Natural killer cell (primary cell): ENCODE data around the gene RETNLB. TPM values are rescaled to one million over a fixed set of nuclear protein-coding genes. Genes with fewer than 3 reads are reported as not detected.

ENCODE experiments used
- ATAC-seq, 3 donors: fragments of 150-1000 bp in 2 of 3; fragments of 200-7000 bp in 1 of 3; cut with Tn5 transposase; 1 replicate in 1 of 3; 2 replicates in 2 of 3; pipeline ENCODE4 v1.10.0; 2021; ENCODE audit warnings: mild to moderate bottlenecking in 2 of 3, moderate library complexity in 2 of 3
- DNase-seq, 2 donors: peaks; one replicate each; pipeline versions ENCODE4 v3.0.0 to v3.0.0-alpha.2; 2013 to 2021; ENCODE audit warnings: mixed read lengths in 1 of 2
- H3K27ac ChIP-seq: one replicate; pipeline ENCODE4 v1.5.1; 2013; ENCODE audit warnings: mild to moderate bottlenecking, low read length
- H3K27me3 ChIP-seq: one replicate; pipeline ENCODE4 v1.6.1; 2013; ENCODE audit warnings: low read length; ENCODE audit not compliant: control insufficient read depth, insufficient read depth
- H3K36me3 ChIP-seq: one replicate; pipeline ENCODE4 v1.6.1; 2013; ENCODE audit warnings: low read length; ENCODE audit not compliant: control insufficient read depth, insufficient read depth
- H3K4me1 ChIP-seq: one replicate; pipeline ENCODE4 v1.6.1; 2013; ENCODE audit warnings: low read length; ENCODE audit not compliant: control insufficient read depth, insufficient read depth
- H3K4me3 ChIP-seq: one replicate; pipeline ENCODE4 v1.5.1; 2013; ENCODE audit warnings: low read length
- H3K9me3 ChIP-seq: one replicate; pipeline ENCODE4 v1.6.1; 2013; ENCODE audit warnings: low read length; ENCODE audit not compliant: control insufficient read depth, insufficient read depth
- H3K27ac Mint-ChIP-seq, 2 donors: one replicate each; pipeline ENCODE4 v1.8.0; 2022; ENCODE audit warnings: mild to moderate bottlenecking in 2 of 2, mixed read lengths in 2 of 2, moderate library complexity in 1 of 2
- H3K27me3 Mint-ChIP-seq, 2 donors: one replicate each; pipeline ENCODE4 v1.8.0; 2022; ENCODE audit warnings: low read depth in 2 of 2, mixed read lengths in 2 of 2
- H3K36me3 Mint-ChIP-seq: one replicate; pipeline ENCODE4 v1.8.0; 2022; ENCODE audit warnings: mixed read lengths
- H3K4me1 Mint-ChIP-seq, 2 donors: one replicate each; pipeline ENCODE4 v1.8.0; 2022; ENCODE audit warnings: mixed read lengths in 2 of 2
- H3K4me3 Mint-ChIP-seq: one replicate; pipeline ENCODE4 v1.8.0; 2022; ENCODE audit warnings: mild to moderate bottlenecking, moderate library complexity, mixed read lengths
- H3K9me3 Mint-ChIP-seq, 2 donors: one replicate each; pipeline ENCODE4 v1.8.0; 2022; ENCODE audit warnings: mixed read lengths in 2 of 2
- WGBS: methylation state at CpG from one replicate; pipeline ENCODE4 v1.1.7; 2013; ENCODE audit warnings: missing lambda C conversion rate; ENCODE audit not compliant: insufficient coverage; 5-methylcytosine and 5-hydroxymethylcytosine counted together
- intact Hi-C: fragments of 100-400 bp; cut with micrococcal nuclease; formaldehyde crosslinking; loops from one replicate; pipeline ENCODE4 v1.14.2; 2022
- total RNA-seq, 4 donors: library from RNA; stranded (reverse); fragments of 120-200 nt in 1 of 4; gene quantifications; one replicate each; pipeline versions ENCODE4 v1.2.3 to v1.2.4, GENCODE V29; 2013 to 2022
- TF ChIP-seq, protein P1 (sequence below): fragments of 200-600 bp; IDR thresholded peaks from one replicate; pipeline ENCODE4 v1.8.0; 2022; ENCODE audit warnings: antibody characterized with exemption

RETNLB gene
- total RNA-seq, 3 donors from 2014 or later (not counting 1 experiment from before 2014, with no cell fraction given): not detected

DNA sequence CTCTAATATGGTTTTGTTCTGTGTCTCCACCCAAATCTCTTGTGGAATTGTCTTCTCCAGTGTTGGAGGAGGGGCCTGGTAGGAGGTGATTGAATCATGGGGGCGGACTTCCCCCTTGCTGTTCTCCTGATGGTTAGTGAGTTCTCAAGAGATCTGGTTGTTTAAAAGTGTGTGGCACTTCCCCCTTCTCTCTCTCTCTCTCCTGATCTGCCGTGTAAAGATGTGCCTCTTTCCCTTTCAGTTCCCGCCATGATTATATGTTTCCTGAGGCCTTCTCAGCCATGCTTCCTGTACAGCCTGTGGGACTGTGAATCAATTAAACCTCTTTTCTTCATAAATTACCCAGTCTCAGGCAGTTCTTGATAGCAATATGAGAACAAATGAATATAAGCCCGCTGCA lies 33.1 kb downstream of the RETNLB start:
- Mint-ChIP-seq H3K4me1 (peaks cover 24 to 27% of the 10 kb centered on the region in 2 donors), H3K9me3 (peaks cover 0 to 6% of the 10 kb centered on the region in 2 donors), H3K4me3 (peak overlapping the region; percentile 1), H3K27me3 (peaks cover 3 to 4% of the 10 kb centered on the region in 2 donors), H3K27ac (no peak overlapping the region), H3K36me3 (no peaks in the 10 kb centered on the region)
- Histone ChIP-seq H3K27ac (no peak overlapping the region), H3K4me1 (peaks cover 9% of the 10 kb centered on the region), H3K36me3 (no peaks in the 10 kb centered on the region), H3K4me3 (no peak overlapping the region), H3K27me3 (no peaks in the 10 kb centered on the region), H3K9me3 (peaks cover 8% of the 10 kb centered on the region)
- WGBS: 59% methylated on average over 3 of the region's 4 CpGs
- no peak for ATAC-seq
- intact Hi-C loops: no loop called here
- TF ChIP-seq, protein P1, sequence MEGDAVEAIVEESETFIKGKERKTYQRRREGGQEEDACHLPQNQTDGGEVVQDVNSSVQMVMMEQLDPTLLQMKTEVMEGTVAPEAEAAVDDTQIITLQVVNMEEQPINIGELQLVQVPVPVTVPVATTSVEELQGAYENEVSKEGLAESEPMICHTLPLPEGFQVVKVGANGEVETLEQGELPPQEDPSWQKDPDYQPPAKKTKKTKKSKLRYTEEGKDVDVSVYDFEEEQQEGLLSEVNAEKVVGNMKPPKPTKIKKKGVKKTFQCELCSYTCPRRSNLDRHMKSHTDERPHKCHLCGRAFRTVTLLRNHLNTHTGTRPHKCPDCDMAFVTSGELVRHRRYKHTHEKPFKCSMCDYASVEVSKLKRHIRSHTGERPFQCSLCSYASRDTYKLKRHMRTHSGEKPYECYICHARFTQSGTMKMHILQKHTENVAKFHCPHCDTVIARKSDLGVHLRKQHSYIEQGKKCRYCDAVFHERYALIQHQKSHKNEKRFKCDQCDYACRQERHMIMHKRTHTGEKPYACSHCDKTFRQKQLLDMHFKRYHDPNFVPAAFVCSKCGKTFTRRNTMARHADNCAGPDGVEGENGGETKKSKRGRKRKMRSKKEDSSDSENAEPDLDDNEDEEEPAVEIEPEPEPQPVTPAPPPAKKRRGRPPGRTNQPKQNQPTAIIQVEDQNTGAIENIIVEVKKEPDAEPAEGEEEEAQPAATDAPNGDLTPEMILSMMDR: no peak
- no peak for DNase-seq

DNA sequence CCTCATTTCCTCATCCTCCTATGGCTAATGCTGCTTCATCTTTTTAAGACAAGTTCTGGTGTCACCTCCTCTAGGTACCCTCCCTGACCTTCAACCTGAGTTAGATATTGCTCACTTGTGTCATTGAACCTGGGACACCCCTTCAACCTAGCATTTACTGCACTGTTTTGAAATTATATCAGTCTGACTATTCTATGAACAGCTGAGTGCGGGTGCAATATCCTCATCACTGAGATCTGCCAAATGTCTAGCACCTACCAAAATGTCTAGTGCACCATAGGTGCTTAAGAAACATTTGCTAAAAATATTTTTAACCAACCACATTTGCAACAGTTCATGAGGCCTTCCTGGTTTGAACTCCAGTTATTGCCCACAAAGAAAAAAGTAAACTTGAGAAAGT lies 34.5 kb downstream of the RETNLB start:
- intact Hi-C loops: no loop called here
- peaks cover 24 to 33% of the 10 kb centered on the region in 2 donors for H3K4me1 Mint-ChIP-seq
- H3K9me3 ChIP-seq: peaks cover 8% of the 10 kb centered on the region
- DNase-seq: peak in 1 of 2 donors; percentile 2
- peaks cover 0 to 3% of the 10 kb centered on the region in 2 donors for H3K27me3 Mint-ChIP-seq
- TF ChIP-seq, protein P1: no peak
- H3K36me3 Mint-ChIP-seq: no peaks in the 10 kb centered on the region
- peak; percentile 53 to 89 (median 79) for ATAC-seq
- H3K4me3 Mint-ChIP-seq: no peak overlapping the region
- H3K36me3 ChIP-seq: no peaks in the 10 kb centered on the region
- H3K4me3 ChIP-seq: no peak overlapping the region
- 86% methylated on average over 1 of the region's 1 CpG for WGBS
- H3K9me3 Mint-ChIP-seq: peaks cover 0 to 6% of the 10 kb centered on the region in 2 donors
- no peaks in the 10 kb centered on the region for H3K27me3 ChIP-seq
- peak overlapping the region; percentile 36 to 64 for H3K27ac Mint-ChIP-seq
- H3K27ac ChIP-seq: no peak overlapping the region
- peaks cover 9% of the 10 kb centered on the region for H3K4me1 ChIP-seq

DNA sequence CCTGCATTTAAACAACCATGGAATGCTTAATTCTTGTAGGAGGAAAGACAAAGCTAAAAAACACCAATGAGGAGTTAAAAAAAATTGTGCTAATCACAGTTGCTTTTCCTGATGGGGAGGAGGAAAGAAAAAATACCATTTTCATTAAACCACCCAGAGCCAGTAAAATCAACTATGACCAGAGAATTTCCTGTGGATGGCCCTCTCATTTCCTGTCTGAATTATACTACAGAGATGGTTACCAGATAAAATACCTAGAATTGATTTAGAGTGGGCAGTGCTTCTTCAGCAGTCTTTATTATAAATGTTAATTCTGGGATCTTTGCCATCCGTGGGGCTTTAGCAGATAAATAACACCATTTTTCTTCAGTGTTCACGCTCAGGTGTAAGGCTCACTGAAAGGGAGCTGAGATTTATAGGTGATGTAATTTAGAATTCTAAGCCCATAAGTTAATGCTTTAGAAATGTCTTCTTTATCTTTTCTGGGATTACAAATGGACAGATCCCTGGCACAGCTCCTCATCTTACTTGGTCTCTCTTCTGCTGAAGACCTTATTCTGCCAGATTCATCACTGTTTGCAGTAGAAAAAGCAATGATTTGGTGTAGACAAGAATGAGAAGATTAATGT lies 37.9 kb downstream of the RETNLB start:
- peaks cover 0 to 6% of the 10 kb centered on the region in 2 donors for H3K9me3 Mint-ChIP-seq
- H3K4me3 Mint-ChIP-seq: no peak overlapping the region
- no peaks in the 10 kb centered on the region for H3K36me3 Mint-ChIP-seq
- Histone ChIP-seq H3K4me1 (peaks cover 9% of the 10 kb centered on the region), H3K9me3 (peaks cover 8% of the 10 kb centered on the region), H3K4me3 (no peak overlapping the region), H3K36me3 (no peaks in the 10 kb centered on the region), H3K27me3 (no peaks in the 10 kb centered on the region), H3K27ac (no peak overlapping the region)
- peaks cover 23 to 32% of the 10 kb centered on the region in 2 donors for H3K4me1 Mint-ChIP-seq
- H3K27me3 Mint-ChIP-seq: peaks cover 6 to 11% of the 10 kb centered on the region in 2 donors
- intact Hi-C loops: no loop called here
- ATAC-seq (no peak), DNase-seq (no peak)
- no peak overlapping the region for H3K27ac Mint-ChIP-seq
- 94% methylated on average over 2 of the region's 2 CpGs for WGBS
- TF ChIP-seq, protein P1: no peak

DNA sequence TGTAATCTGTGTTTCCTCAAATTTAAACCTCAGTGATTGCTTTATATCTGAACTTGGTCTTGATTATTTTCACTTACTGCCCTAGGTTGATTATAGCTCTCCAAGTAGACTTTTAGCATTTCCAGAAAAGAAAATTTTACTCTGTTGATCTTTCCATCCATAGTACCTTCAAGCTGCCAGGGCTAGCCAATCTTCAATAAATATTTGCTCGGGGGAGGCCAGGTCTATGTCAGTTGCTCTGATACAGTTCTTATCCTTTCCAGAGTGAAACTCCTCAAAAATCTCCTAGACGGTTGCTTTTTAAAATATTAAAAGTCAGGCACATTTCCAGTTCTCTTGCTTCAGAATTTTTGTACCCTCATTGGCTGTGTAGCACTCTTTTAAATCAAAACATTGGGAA lies 38.8 kb downstream of the RETNLB start:
- TF ChIP-seq, protein P1: no peak
- ATAC-seq: no peak
- Histone ChIP-seq H3K4me3 (no peak overlapping the region), H3K27ac (no peak overlapping the region), H3K9me3 (peaks cover 8% of the 10 kb centered on the region), H3K4me1 (peaks cover 9% of the 10 kb centered on the region), H3K36me3 (no peaks in the 10 kb centered on the region), H3K27me3 (no peaks in the 10 kb centered on the region)
- Mint-ChIP-seq H3K36me3 (no peaks in the 10 kb centered on the region), H3K9me3 (peaks cover 0 to 4% of the 10 kb centered on the region in 2 donors), H3K27me3 (peaks cover 6 to 12% of the 10 kb centered on the region in 2 donors), H3K4me3 (no peak overlapping the region), H3K27ac (no peak overlapping the region), H3K4me1 (peaks cover 15 to 23% of the 10 kb centered on the region in 2 donors)
- WGBS: 85% methylated on average over 2 of the region's 2 CpGs
- intact Hi-C loops: no loop called here
- no peak for DNase-seq
